SJCRH30 (cell line): ENCODE measurements around the gene GOLGA8Q. TPM values are rescaled to one million over a fixed set of nuclear protein-coding genes. Genes with fewer than 3 reads are reported as not detected.

Source experiments
- total RNA-seq: library from RNA; depleted of rRNA; stranded (reverse); fragments of >200 nt; shearing (Covaris generic); gene quantifications from 2 replicates; pipeline ENCODE4 v1.2.3, GENCODE V29; 2014; rRNA removed

GOLGA8Q gene
- total RNA-seq, 1 experiment from 2014 or later = not detected

Other genes with a start within 250 kb of the GOLGA8Q start
- gene CHRFAM7A, start 158.5 kb upstream of the GOLGA8Q start, total RNA-seq = 4.3 and 5.9 TPM in 2 replicates
- gene GOLGA8R, start 137.8 kb upstream of the GOLGA8Q start, total RNA-seq = 0.28 and 0.69 TPM in 2 replicates
- 1.2 and 2.1 TPM in 2 replicates for gene GOLGA8H, start 52.0 kb downstream of the GOLGA8Q start, total RNA-seq